GM12878 (cell line): ENCODE data around the gene TMEM89. TPM values are rescaled to one million over a fixed set of nuclear protein-coding genes. Genes with fewer than 3 reads are reported as not detected.

Source experiments
- ATAC-seq: fragments of 200-7000 bp; cut with Tn5 transposase; 3 replicates; pipeline ENCODE4 v1.9.1; 2020; ENCODE audit warnings: mild to moderate bottlenecking, moderate library complexity
- BruUV-seq: library from RNA; stranded (reverse); fragments of 400-500 nt; replicated peaks from 2 replicates; lab custom pipeline; 2021; lab: Mats Ljungman, UMichigan
- CTCF ChIA-PET: fragments of 300-600 bp; sonication (Branson Sonifier 250); formaldehyde crosslinking; extraction: SDS; loops from one replicate; lab custom pipeline; 2021; ENCODE audit warnings: inconsistent platforms; lab: Yijun Ruan, JAX
- POLR2A ChIA-PET: fragments of 350-600 bp; formaldehyde crosslinking; extraction: SDS; loops from one replicate; lab custom pipeline; 2021; ENCODE audit warnings: inconsistent platforms; lab: Charles Lee
- RAD21 ChIA-PET: fragments of 300-600 bp; sonication (Branson Sonifier 250); formaldehyde crosslinking; loops from one replicate; lab custom pipeline; 2023; ENCODE audit warnings: antibody characterized with exemption; ENCODE audit not compliant: unreplicated experiment; lab: Charles Lee
- SMC1A ChIA-PET: fragments of 300-600 bp; sonication (Branson Sonifier 250); formaldehyde crosslinking; loops from one replicate; lab custom pipeline; 2023; ENCODE audit not compliant: unreplicated experiment, uncharacterized antibody; lab: Charles Lee
- DNase-seq: peaks from one replicate; pipeline ENCODE4 v3.0.0-alpha.2; 2011; ENCODE audit warnings: low read depth, low spot score
- FAIRE-seq: peaks from 3 replicates; lab custom pipeline; 2011; peaks lifted over from hg19 to GRCh38; lab: Jason Lieb, UNC
- H2AFZ ChIP-seq: 2 replicates; pipeline ENCODE4 v1.6.0; 2011; ENCODE audit warnings: low read depth, low read length, control low read depth; ENCODE audit not compliant: control insufficient read depth
- H3K27ac ChIP-seq: 2 replicates; pipeline ENCODE4 v1.5.1; 2011; ENCODE audit warnings: control low read depth; ENCODE audit not compliant: control insufficient read depth, insufficient read depth
- H3K27me3 ChIP-seq, 2 experiments: replicated peaks in 1 of 2; 2 replicates each; pipeline versions ENCODE4 v1.6.0 to v1.6.1; 2011; ENCODE audit warnings: low read length in 1 of 2; ENCODE audit not compliant: control insufficient read depth in 2 of 2, insufficient read depth in 2 of 2
- H3K36me3 ChIP-seq, 2 experiments: 2 replicates each; pipeline ENCODE4 v1.5.1; 2011; ENCODE audit warnings: low read length in 1 of 2; ENCODE audit not compliant: control insufficient read depth in 2 of 2, insufficient read depth in 2 of 2
- H3K4me1 ChIP-seq: 2 replicates; pipeline ENCODE4 v1.6.1; 2011; ENCODE audit warnings: mild to moderate bottlenecking, low read length, moderate library complexity, mixed read lengths; ENCODE audit not compliant: control insufficient read depth, insufficient read depth
- H3K4me2 ChIP-seq: 2 replicates; pipeline ENCODE4 v1.6.0; 2011; ENCODE audit warnings: control low read depth; ENCODE audit not compliant: control insufficient read depth, insufficient read depth
- H3K4me3 ChIP-seq: fragments of 200-600 bp; sonication (generic); 2 replicates; pipeline ENCODE4 v1.5.1; 2016
- H3K79me2 ChIP-seq: 2 replicates; pipeline ENCODE4 v1.6.0; 2011; ENCODE audit warnings: low read length; ENCODE audit not compliant: control insufficient read depth, insufficient read depth
- H3K9ac ChIP-seq: 2 replicates; pipeline ENCODE4 v1.8.0; 2011; ENCODE audit warnings: low read length, control low read depth, mixed read lengths; ENCODE audit not compliant: control insufficient read depth, insufficient read depth
- H3K9me3 ChIP-seq: replicated peaks from 3 replicates; pipeline ENCODE4 v1.5.1; 2011; ENCODE audit warnings: mild to moderate bottlenecking, low read length; ENCODE audit not compliant: control insufficient read depth, insufficient read depth
- H4K20me1 ChIP-seq: 2 replicates; pipeline ENCODE4 v1.6.0; 2011; ENCODE audit not compliant: control insufficient read depth, insufficient read depth
- BCL11A ChIP-seq: IDR thresholded peaks from 2 replicates; pipeline ENCODE4 v1.6.1; 2011; ENCODE audit warnings: low read depth, low read length
- CBX3 ChIP-seq: fragments of 200-600 bp; sonication (generic); IDR thresholded peaks from 2 replicates; pipeline ENCODE4 v1.6.1; 2016; ENCODE audit warnings: low read depth, borderline replicate concordance
- CREM ChIP-seq: IDR thresholded peaks from 2 replicates; pipeline ENCODE4 v1.6.1; 2014; ENCODE audit warnings: antibody characterized with exemption, low read depth
- EZH2 ChIP-seq: IDR thresholded peaks from 2 replicates; pipeline ENCODE4 v1.6.1; 2012; ENCODE audit warnings: low read depth, mild to moderate bottlenecking, control low read depth, inconsistent platforms, low read length, borderline replicate concordance; ENCODE audit not compliant: control insufficient read depth
- JUND ChIP-seq: IDR thresholded peaks from 2 replicates; pipeline ENCODE4 v1.6.1; 2012; ENCODE audit warnings: low read depth, mild to moderate bottlenecking, low read length, improper control_type of control experiment, moderate library complexity
- RB1 ChIP-seq: fragments of 450-650 bp; formaldehyde crosslinking; IDR thresholded peaks from 2 replicates; pipeline ENCODE4 v1.6.1; 2017; ENCODE audit warnings: mild to moderate bottlenecking, borderline replicate concordance
- RCOR1 ChIP-seq: conservative IDR thresholded peaks from 2 replicates; pipeline ENCODE4 v1.6.1; 2012; ENCODE audit warnings: low read depth, low read length, improper control_type of control experiment
- SPI1 ChIP-seq: IDR thresholded peaks from 2 replicates; pipeline ENCODE4 v1.6.1; 2011; ENCODE audit warnings: low read depth, mild to moderate bottlenecking, low read length, moderate library complexity, borderline replicate concordance; ENCODE audit not compliant: insufficient read depth
- SREBF2 ChIP-seq: IDR thresholded peaks from 2 replicates; pipeline ENCODE4 v1.6.1; 2012; ENCODE audit warnings: mild to moderate bottlenecking, low read length
- YBX1 ChIP-seq: fragments of 450-650 bp; IDR thresholded peaks from 2 replicates; pipeline ENCODE4 v1.6.1; 2016; ENCODE audit warnings: antibody characterized with exemption
- YY1 ChIP-seq: IDR thresholded peaks from 2 replicates; pipeline ENCODE4 v1.6.1; 2011; ENCODE audit warnings: low read depth, mild to moderate bottlenecking, low read length
- WGBS: methylation state at CpG from one replicate; pipeline ENCODE4 v1.1.6; 2016; ENCODE audit warnings: low lambda C conversion rate; ENCODE audit not compliant: insufficient replicate concordance, insufficient coverage; ENCODE audit errors: missing lambda C conversion rate; 5-methylcytosine and 5-hydroxymethylcytosine counted together
- in situ Hi-C: fragments of 300-500 bp; cut with MboI; formaldehyde crosslinking; loops from 9 replicates; pipeline ENCODE4 v1.14.3; 2018; ENCODE audit warnings: mixed read lengths
- intact Hi-C: fragments of 100-400 bp; cut with micrococcal nuclease; formaldehyde crosslinking; loops from one replicate; pipeline ENCODE4 v1.14.2; 2022; ENCODE audit not compliant: unreplicated experiment
- polyA plus RNA-seq, 11 experiments: library from polyadenylated mRNA; depleted of rRNA in 4 of 11; unstranded in 6 of 11; stranded (reverse) in 5 of 11; fragments of >200 nt; fragmentation: Nextera tagmentation in 4 of 11; fragmentation: Illumina TruSeq in 1 of 11; extraction: Ambion mirVana in 4 of 11; extraction: Trizol in 1 of 11; gene quantifications; 1 replicate in 1 of 11; 2 replicates in 10 of 11; pipeline versions ENCODE4 v1.2.1 to v1.2.3, GENCODE V29; 2011 to 2016; ENCODE audit warnings: inconsistent platforms in 2 of 11, missing spikeins in 2 of 11, low read depth in 1 of 11
- total RNA-seq, 4 experiments: library from RNA; depleted of rRNA in 3 of 4; stranded (reverse); fragments of >200 nt in 3 of 4; fragmentation: Illumina TruSeq in 1 of 4; extraction: Trizol in 1 of 4; gene quantifications; 2 replicates each; pipeline versions ENCODE4 v1.2.1 to v1.2.3, GENCODE V29; 2013 to 2021
- TF ChIP-seq, protein P1 (sequence below): IDR thresholded peaks from 2 replicates; pipeline ENCODE4 v1.6.1; 2012; ENCODE audit warnings: improper control_type of control experiment, low read depth, low read length; ENCODE audit not compliant: insufficient replicate concordance
- TF ChIP-seq, protein P2 (sequence below): fragments of 450-650 bp; formaldehyde crosslinking; IDR thresholded peaks from 2 replicates; pipeline ENCODE4 v1.5.0; 2022; ENCODE audit warnings: mild to moderate bottlenecking, missing genetic modification characterization
- TF ChIP-seq, protein P3 (sequence below): IDR thresholded peaks from 2 replicates; pipeline ENCODE4 v1.6.1; 2012; ENCODE audit warnings: low read depth, low read length, improper control_type of control experiment

The TMEM89 gene
- total and polyA plus RNA-seq, 10 of the 15 experiments (the other 5 are each of a cell fraction or from before 2014, with no cell fraction given), result not detected

DNA sequence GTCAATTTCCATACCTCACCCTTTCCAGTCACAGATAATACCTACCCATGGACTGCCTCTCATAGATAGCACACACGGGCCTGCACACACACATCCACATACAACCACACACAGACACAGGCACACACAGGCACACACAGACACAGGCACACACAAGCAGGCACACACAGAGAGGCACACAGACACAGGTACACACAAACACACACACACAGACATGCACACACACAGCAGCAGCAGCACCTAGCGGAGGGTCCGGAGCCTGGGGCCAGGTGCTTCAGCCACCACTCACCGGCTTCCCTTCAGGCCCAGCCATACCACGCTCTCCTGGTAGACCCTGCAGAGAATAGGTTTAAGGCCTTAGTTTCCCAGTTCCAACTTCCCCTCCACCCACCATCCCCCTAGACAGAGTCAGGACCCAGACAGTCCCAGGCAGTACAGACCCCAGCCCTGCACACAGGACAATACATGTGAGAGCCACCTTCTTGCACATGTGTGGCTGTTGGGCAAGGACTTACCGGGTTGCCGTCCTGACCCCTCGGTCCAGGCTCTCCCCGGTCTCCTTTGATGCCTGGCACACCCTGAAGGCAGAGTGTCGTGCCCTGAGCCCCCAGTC is 47.5 kb downstream of the TMEM89 start (continued):
- TF ChIP-seq CBX3, result no peak
- no peak for TF ChIP-seq BCL11A
- no peak for TF ChIP-seq JUND
- TF ChIP-seq, protein P1, sequence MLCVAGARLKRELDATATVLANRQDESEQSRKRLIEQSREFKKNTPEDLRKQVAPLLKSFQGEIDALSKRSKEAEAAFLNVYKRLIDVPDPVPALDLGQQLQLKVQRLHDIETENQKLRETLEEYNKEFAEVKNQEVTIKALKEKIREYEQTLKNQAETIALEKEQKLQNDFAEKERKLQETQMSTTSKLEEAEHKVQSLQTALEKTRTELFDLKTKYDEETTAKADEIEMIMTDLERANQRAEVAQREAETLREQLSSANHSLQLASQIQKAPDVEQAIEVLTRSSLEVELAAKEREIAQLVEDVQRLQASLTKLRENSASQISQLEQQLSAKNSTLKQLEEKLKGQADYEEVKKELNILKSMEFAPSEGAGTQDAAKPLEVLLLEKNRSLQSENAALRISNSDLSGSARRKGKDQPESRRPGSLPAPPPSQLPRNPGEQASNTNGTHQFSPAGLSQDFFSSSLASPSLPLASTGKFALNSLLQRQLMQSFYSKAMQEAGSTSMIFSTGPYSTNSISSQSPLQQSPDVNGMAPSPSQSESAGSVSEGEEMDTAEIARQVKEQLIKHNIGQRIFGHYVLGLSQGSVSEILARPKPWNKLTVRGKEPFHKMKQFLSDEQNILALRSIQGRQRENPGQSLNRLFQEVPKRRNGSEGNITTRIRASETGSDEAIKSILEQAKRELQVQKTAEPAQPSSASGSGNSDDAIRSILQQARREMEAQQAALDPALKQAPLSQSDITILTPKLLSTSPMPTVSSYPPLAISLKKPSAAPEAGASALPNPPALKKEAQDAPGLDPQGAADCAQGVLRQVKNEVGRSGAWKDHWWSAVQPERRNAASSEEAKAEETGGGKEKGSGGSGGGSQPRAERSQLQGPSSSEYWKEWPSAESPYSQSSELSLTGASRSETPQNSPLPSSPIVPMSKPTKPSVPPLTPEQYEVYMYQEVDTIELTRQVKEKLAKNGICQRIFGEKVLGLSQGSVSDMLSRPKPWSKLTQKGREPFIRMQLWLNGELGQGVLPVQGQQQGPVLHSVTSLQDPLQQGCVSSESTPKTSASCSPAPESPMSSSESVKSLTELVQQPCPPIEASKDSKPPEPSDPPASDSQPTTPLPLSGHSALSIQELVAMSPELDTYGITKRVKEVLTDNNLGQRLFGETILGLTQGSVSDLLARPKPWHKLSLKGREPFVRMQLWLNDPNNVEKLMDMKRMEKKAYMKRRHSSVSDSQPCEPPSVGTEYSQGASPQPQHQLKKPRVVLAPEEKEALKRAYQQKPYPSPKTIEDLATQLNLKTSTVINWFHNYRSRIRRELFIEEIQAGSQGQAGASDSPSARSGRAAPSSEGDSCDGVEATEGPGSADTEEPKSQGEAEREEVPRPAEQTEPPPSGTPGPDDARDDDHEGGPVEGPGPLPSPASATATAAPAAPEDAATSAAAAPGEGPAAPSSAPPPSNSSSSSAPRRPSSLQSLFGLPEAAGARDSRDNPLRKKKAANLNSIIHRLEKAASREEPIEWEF, result no peak

DNA sequence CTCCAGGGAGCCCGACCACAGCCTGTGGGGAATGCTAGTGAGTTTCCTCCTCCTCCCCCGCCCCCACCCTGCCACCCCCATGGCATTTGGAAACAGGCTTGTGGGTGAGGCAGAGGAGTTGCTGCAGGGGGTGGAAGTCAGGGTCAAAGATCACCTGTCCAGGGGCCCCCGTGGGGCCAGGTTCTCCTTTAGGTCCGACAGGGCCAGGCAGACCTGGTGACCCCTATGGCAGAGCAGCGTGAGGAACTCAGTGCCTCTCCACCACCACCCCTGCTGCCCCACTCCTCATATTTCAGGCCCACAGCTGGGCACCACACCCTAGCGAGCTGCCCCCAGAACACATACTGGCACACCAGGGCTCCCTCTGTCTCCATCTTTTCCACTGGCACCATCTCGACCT is 49.1 kb downstream of the TMEM89 start:
- in situ Hi-C loops (no loop called here), intact Hi-C loops (no loop called here)
- no TSS peak for BruUV-seq
- no peak for FAIRE-seq
- Histone ChIP-seq H3K9me3 (no peaks in the 10 kb centered on the region), H3K36me3 (no peaks in the 10 kb centered on the region), H3K9ac (no peak overlapping the region), H3K4me1 (no peaks in the 10 kb centered on the region), H3K27ac (no peak overlapping the region), H2AFZ (no peak overlapping the region), H3K27me3 (no peaks in the 10 kb centered on the region), H4K20me1 (no peaks in the 10 kb centered on the region), H3K4me2 (no peak overlapping the region), H3K4me3 (no peak overlapping the region), H3K79me2 (no peaks in the 10 kb centered on the region)
- SMC1A ChIA-PET, result no interaction called here
- 26% methylated on average over 5 of the region's 7 CpGs for WGBS
- DNase-seq, result no peak
- CTCF ChIA-PET, result interaction anchor here (1.0 kb wide), 1 partner anchor 99 kb away, joined by 3 read pairs; no protein-coding TSS in a partner anchor
- no peak for ATAC-seq
- POLR2A ChIA-PET, result no interaction called here
- TF ChIP-seq RCOR1 (no peak), YY1 (no peak), SREBF2 (no peak), CREM (no peak), RB1 (no peak), EZH2 (no peak), YBX1 (no peak), SPI1 (no peak)
- TF ChIP-seq, protein P2, sequence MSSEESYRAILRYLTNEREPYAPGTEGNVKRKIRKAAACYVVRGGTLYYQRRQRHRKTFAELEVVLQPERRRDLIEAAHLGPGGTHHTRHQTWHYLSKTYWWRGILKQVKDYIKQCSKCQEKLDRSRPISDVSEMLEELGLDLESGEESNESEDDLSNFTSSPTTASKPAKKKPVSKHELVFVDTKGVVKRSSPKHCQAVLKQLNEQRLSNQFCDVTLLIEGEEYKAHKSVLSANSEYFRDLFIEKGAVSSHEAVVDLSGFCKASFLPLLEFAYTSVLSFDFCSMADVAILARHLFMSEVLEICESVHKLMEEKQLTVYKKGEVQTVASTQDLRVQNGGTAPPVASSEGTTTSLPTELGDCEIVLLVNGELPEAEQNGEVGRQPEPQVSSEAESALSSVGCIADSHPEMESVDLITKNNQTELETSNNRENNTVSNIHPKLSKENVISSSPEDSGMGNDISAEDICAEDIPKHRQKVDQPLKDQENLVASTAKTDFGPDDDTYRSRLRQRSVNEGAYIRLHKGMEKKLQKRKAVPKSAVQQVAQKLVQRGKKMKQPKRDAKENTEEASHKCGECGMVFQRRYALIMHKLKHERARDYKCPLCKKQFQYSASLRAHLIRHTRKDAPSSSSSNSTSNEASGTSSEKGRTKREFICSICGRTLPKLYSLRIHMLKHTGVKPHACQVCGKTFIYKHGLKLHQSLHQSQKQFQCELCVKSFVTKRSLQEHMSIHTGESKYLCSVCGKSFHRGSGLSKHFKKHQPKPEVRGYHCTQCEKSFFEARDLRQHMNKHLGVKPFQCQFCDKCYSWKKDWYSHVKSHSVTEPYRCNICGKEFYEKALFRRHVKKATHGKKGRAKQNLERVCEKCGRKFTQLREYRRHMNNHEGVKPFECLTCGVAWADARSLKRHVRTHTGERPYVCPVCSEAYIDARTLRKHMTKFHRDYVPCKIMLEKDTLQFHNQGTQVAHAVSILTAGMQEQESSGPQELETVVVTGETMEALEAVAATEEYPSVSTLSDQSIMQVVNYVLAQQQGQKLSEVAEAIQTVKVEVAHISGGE, result no peak
- TF ChIP-seq, protein P3, sequence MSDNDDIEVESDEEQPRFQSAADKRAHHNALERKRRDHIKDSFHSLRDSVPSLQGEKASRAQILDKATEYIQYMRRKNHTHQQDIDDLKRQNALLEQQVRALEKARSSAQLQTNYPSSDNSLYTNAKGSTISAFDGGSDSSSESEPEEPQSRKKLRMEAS, result no peak
- RAD21 ChIA-PET, result no interaction called here
